Measurements from ENCODE around the gene SPOCK1. TPM values are rescaled to one million over a fixed set of nuclear protein-coding genes. Genes with fewer than 3 reads are reported as not detected.

The SPOCK1 gene
- total and polyA plus RNA-seq, 8 donors: 0.46 to 15.6 (median 9.2) TPM

- no peak overlapping the region for H3K27ac ChIP-seq
- TF ChIP-seq EP300 (IDR thresholded peaks at IDR 0.05) (no peak), CTCF (IDR thresholded peaks at IDR 0.05) (no peak), POLR2AphosphoS5 (IDR thresholded peaks at IDR 0.05) (no peak), POLR2A (IDR thresholded peaks at IDR 0.05) (no peak)
- intact Hi-C loops (cut with DNase I; ENCODE audit: low total_unique reads): no loop called here
- 81 to 99% (median 93%) methylated on average over 2 of the region's 2 CpGs for WGBS, 5 donors
- no peaks in the 10 kb centered on the region for H3K36me3 ChIP-seq
- H3K4me1 ChIP-seq: peaks cover 0 to 15% (median 3%) of the 10 kb centered on the region in 4 donors
- no peak for DNase-seq
- no peaks in the 10 kb centered on the region for H3K27me3 ChIP-seq
- no peak overlapping the region for H3K4me3 ChIP-seq
- H3K9me3 ChIP-seq: no peaks in the 10 kb centered on the region
Measured at GRCh38 chr5:137309290-137309689, 189.8 kb downstream of the SPOCK1 start.

DNA sequence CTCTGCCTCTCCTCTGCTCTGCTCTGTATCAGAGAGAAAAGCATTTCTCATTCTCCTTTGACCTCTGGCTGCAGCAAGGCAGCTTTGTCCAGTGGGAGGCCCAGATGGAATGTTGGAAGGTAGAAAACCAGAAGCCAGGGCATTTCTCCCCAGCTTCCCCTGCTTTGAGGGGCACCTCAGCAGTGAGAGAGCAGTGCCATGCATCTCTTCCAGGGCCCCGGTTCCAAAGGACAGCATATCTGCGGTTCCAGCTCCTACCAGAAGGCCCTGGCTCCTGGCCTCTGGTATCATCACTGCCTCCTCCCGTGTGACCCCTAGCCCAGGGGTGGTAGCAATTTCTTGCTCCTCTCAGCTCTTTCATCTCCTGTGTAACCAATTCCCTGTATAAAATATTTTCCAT lies 190.8 kb downstream of the SPOCK1 start:
- Histone ChIP-seq H3K27me3 (no peaks in the 10 kb centered on the region), H3K4me3 (no peak overlapping the region), H3K9me3 (no peaks in the 10 kb centered on the region), H3K27ac (no peak overlapping the region), H3K36me3 (no peaks in the 10 kb centered on the region), H3K4me1 (peaks cover 0 to 23% (median 3%) of the 10 kb centered on the region in 4 donors)
- no peak for DNase-seq
- 87 to 98% (median 94%) methylated on average over 3 of the region's 3 CpGs for WGBS, 5 donors
- intact Hi-C loops (cut with DNase I; ENCODE audit: low total_unique reads): no loop called here
- TF ChIP-seq CTCF (IDR thresholded peaks at IDR 0.05): no peak
- TF ChIP-seq POLR2A (IDR thresholded peaks at IDR 0.05): no peak
- no peak for TF ChIP-seq EP300 (IDR thresholded peaks at IDR 0.05)

DNA sequence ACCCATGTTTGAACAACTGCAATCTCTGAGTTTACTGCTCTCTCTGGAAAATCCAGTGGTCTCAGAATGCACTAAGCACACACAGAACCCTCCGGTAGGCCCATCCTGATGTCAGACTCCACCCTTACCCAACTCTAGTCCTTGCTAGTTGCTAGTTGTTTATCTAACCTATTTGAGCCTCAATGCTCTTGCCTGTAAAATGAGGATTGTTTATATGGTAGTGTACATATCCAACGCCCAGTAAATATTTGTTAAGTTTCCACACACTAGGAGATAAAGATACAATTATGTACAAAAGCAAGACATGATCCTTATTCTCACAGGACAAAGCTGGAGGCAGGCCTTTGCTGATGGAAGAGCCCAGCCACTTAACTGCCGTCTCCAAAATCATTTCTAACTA lies 192.2 kb downstream of the SPOCK1 start:
- no peak overlapping the region for H3K27ac ChIP-seq
- no peaks in the 10 kb centered on the region for H3K9me3 ChIP-seq
- no peaks in the 10 kb centered on the region for H3K36me3 ChIP-seq
- no peaks in the 10 kb centered on the region for H3K27me3 ChIP-seq
- H3K4me1 ChIP-seq: peaks cover 0 to 28% (median 3%) of the 10 kb centered on the region in 4 donors
- TF ChIP-seq POLR2AphosphoS5 (IDR thresholded peaks at IDR 0.05) (no peak), CTCF (IDR thresholded peaks at IDR 0.05) (no peak), POLR2A (IDR thresholded peaks at IDR 0.05) (no peak), EP300 (IDR thresholded peaks at IDR 0.05) (no peak)
- intact Hi-C loops (cut with DNase I; ENCODE audit: low total_unique reads): no loop called here
- 26 to 56% (median 49%) methylated on average over 3 of the region's 3 CpGs for WGBS, 5 donors
- no peak for DNase-seq
- H3K4me3 ChIP-seq: no peak overlapping the region

DNA sequence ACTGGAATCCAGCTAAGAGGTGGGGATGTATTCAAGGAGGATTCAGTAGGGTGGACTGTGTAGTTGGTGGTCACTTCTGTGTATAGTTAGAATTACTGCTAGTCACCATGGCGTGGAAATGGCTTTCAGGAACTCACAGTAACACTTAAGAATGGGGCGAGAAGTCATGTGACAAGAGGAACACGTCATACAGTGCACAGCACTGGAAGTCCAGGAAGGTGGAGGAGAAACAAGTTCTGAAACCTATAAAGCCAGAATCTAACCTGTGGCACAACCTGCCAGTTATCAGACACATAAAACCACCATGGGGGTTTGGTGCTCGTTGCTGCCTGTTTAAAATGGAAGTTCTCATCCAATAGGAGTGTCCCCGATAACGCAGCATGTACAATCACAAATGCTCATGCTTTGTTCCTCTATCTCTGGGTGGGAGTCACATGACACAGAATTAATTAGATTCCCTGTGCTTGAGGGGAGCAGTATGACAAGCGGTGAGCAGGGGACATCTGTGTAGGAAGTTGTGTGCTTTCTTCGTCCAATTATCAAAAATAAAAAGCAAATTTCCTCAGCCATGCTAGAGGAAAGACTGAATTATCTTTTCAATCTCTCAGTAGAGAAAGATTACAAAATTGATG lies 193.0 kb downstream of the SPOCK1 start:
- no peak overlapping the region for H3K27ac ChIP-seq
- H3K27me3 ChIP-seq: peaks cover 0 to 1% (median 0%) of the 10 kb centered on the region in 3 donors
- H3K36me3 ChIP-seq: no peaks in the 10 kb centered on the region
- intact Hi-C loops (cut with DNase I; ENCODE audit: low total_unique reads): no loop called here
- no peak overlapping the region for H3K4me3 ChIP-seq
- TF ChIP-seq POLR2AphosphoS5 (IDR thresholded peaks at IDR 0.05) (no peak), CTCF (IDR thresholded peaks at IDR 0.05) (no peak), EP300 (IDR thresholded peaks at IDR 0.05) (no peak), POLR2A (IDR thresholded peaks at IDR 0.05) (no peak)
- DNase-seq: no peak
- no peaks in the 10 kb centered on the region for H3K9me3 ChIP-seq
- WGBS, 5 donors: 68 to 86% (median 79%) methylated on average over 8 of the region's 8 CpGs
- peaks cover 0 to 28% (median 3%) of the 10 kb centered on the region in 4 donors for H3K4me1 ChIP-seq

Data from stomach (tissue), 9 donors.